H9 (cell line): ENCODE measurements around the gene IVNS1ABP. TPM values are rescaled to one million over a fixed set of nuclear protein-coding genes. Genes with fewer than 3 reads are reported as not detected.

Source experiments
- DNase-seq: peaks from one replicate; pipeline ENCODE4 v3.0.0-alpha.2; 2017
- H2AFZ ChIP-seq: one replicate; pipeline ENCODE4 v1.6.1; 2013; ENCODE audit warnings: mild to moderate bottlenecking, low read length, control low read depth, moderate library complexity
- H2AK5ac ChIP-seq: 2 replicates; pipeline ENCODE4 v1.6.1; 2013; ENCODE audit warnings: low read length, control low read depth, mixed read lengths; ENCODE audit not compliant: insufficient read length
- H2BK120ac ChIP-seq: one replicate; pipeline ENCODE4 v1.6.1; 2013; ENCODE audit warnings: low read depth, mild to moderate bottlenecking, low read length, control low read depth, inconsistent platforms; ENCODE audit not compliant: poor library complexity, severe bottlenecking
- H2BK12ac ChIP-seq: 2 replicates; pipeline ENCODE4 v1.6.1; 2013; ENCODE audit warnings: low read length, control low read depth, mixed read lengths, low read depth; ENCODE audit not compliant: insufficient read length
- H2BK15ac ChIP-seq: 2 replicates; pipeline ENCODE4 v1.6.1; 2013; ENCODE audit warnings: low read depth, low read length, control low read depth
- H2BK20ac ChIP-seq: one replicate; pipeline ENCODE4 v1.6.1; 2013; ENCODE audit warnings: low read depth, mild to moderate bottlenecking, low read length, control low read depth, inconsistent platforms; ENCODE audit not compliant: poor library complexity, severe bottlenecking
- H2BK5ac ChIP-seq: 2 replicates; pipeline ENCODE4 v1.6.1; 2013; ENCODE audit warnings: low read length, control low read depth, mixed read lengths; ENCODE audit not compliant: insufficient read length
- H3K14ac ChIP-seq: 2 replicates; pipeline ENCODE4 v1.6.1; 2013; ENCODE audit warnings: low read length, control low read depth; ENCODE audit not compliant: insufficient read depth
- H3K18ac ChIP-seq: 2 replicates; pipeline ENCODE4 v1.6.1; 2013; ENCODE audit warnings: low read depth, mild to moderate bottlenecking, mixed read lengths, low read length, control low read depth; ENCODE audit not compliant: insufficient read length
- H3K23ac ChIP-seq: 2 replicates; pipeline ENCODE4 v1.6.1; 2013; ENCODE audit warnings: low read length, control low read depth, mixed read lengths, low read depth; ENCODE audit not compliant: insufficient read length
- H3K23me2 ChIP-seq: 2 replicates; pipeline ENCODE4 v1.6.1; 2013; ENCODE audit warnings: low read depth, mild to moderate bottlenecking, mixed read lengths, low read length, control low read depth; ENCODE audit not compliant: insufficient read length, poor library complexity, severe bottlenecking
- H3K27ac ChIP-seq: 2 replicates; pipeline ENCODE4 v1.5.1; 2013; ENCODE audit warnings: low read length, control low read depth, mixed read lengths, low read depth; ENCODE audit not compliant: insufficient read length
- H3K27me3 ChIP-seq: 2 replicates; pipeline ENCODE4 v1.6.1; 2013; ENCODE audit warnings: low read length, control low read depth, inconsistent platforms; ENCODE audit not compliant: insufficient read depth
- H3K4ac ChIP-seq: 2 replicates; pipeline ENCODE4 v1.6.1; 2013; ENCODE audit warnings: low read depth, mild to moderate bottlenecking, control low read depth, inconsistent platforms, low read length, moderate library complexity
- H3K4me1 ChIP-seq: 2 replicates; pipeline ENCODE4 v1.6.1; 2013; ENCODE audit warnings: low read length, control low read depth, inconsistent platforms; ENCODE audit not compliant: insufficient read depth
- H3K4me2 ChIP-seq: 2 replicates; pipeline ENCODE4 v1.6.1; 2013; ENCODE audit warnings: low read length, control low read depth, mixed read lengths; ENCODE audit not compliant: insufficient read length, insufficient read depth
- H3K56ac ChIP-seq: 2 replicates; pipeline ENCODE4 v1.6.1; 2013; ENCODE audit warnings: low read depth, mild to moderate bottlenecking, mixed read lengths, low read length, control low read depth; ENCODE audit not compliant: insufficient read length
- H3K79me1 ChIP-seq: 2 replicates; pipeline ENCODE4 v1.6.1; 2013; ENCODE audit warnings: low read depth, mild to moderate bottlenecking, moderate library complexity, low read length, control low read depth, inconsistent platforms; ENCODE audit not compliant: insufficient read depth, poor library complexity, severe bottlenecking
- H3K79me2 ChIP-seq: 2 replicates; pipeline ENCODE4 v1.6.1; 2013; ENCODE audit warnings: low read length, control low read depth, inconsistent platforms; ENCODE audit not compliant: insufficient read depth
- H3K9ac ChIP-seq: 2 replicates; pipeline ENCODE4 v1.6.1; 2013; ENCODE audit warnings: low read length, control low read depth, mixed read lengths; ENCODE audit not compliant: insufficient read length; ENCODE audit errors: extremely low read depth
- H3K9me3 ChIP-seq: one replicate; pipeline ENCODE4 v1.6.1; 2013; ENCODE audit warnings: low read depth, low read length, inconsistent platforms; ENCODE audit not compliant: control insufficient read depth
- H3T11ph ChIP-seq: one replicate; pipeline ENCODE4 v1.6.1; 2013; ENCODE audit warnings: mild to moderate bottlenecking, low read length, control low read depth, inconsistent platforms
- H4K20me1 ChIP-seq: one replicate; pipeline ENCODE4 v1.6.1; 2013; ENCODE audit not compliant: control insufficient read depth, insufficient read length, insufficient read depth
- H4K5ac ChIP-seq: 2 replicates; pipeline ENCODE4 v1.6.1; 2013; ENCODE audit warnings: low read depth, mild to moderate bottlenecking, mixed read lengths, low read length, control low read depth; ENCODE audit not compliant: insufficient read length
- H4K8ac ChIP-seq: replicated peaks from 2 replicates; pipeline ENCODE4 v1.6.1; 2013; ENCODE audit warnings: low read length, control low read depth, mixed read lengths, low read depth; ENCODE audit not compliant: insufficient read length
- H4K91ac ChIP-seq: 2 replicates; pipeline ENCODE4 v1.6.1; 2013; ENCODE audit warnings: low read depth, mild to moderate bottlenecking, moderate library complexity, mixed read lengths, low read length, control low read depth; ENCODE audit not compliant: insufficient read length
- H3K27ac Mint-ChIP-seq, 3 experiments: 2 replicates in 2 of 3; 3 replicates in 1 of 3; pipeline ENCODE4 v1.8.0; 2020 to 2021; ENCODE audit warnings: mixed read lengths in 3 of 3, mild to moderate bottlenecking in 1 of 3, moderate library complexity in 1 of 3
- H3K27me3 Mint-ChIP-seq: 2 replicates; pipeline ENCODE4 v1.8.0; 2021; ENCODE audit warnings: low read depth, mild to moderate bottlenecking, moderate library complexity, mixed read lengths
- H3K36me3 Mint-ChIP-seq, 3 experiments: 2 replicates in 2 of 3; 3 replicates in 1 of 3; pipeline ENCODE4 v1.8.0; 2020 to 2021; ENCODE audit warnings: low read depth in 3 of 3, mixed read lengths in 3 of 3; ENCODE audit not compliant: insufficient read depth in 1 of 3
- H3K4me1 Mint-ChIP-seq, 2 experiments: 2 replicates each; pipeline ENCODE4 v1.8.0; 2020; ENCODE audit warnings: mixed read lengths in 2 of 2
- H3K4me3 Mint-ChIP-seq, 2 experiments: 2 replicates in 1 of 2; 3 replicates in 1 of 2; pipeline ENCODE4 v1.8.0; 2020 to 2021; ENCODE audit warnings: mild to moderate bottlenecking in 2 of 2, mixed read lengths in 2 of 2, moderate library complexity in 1 of 2
- H3K9me3 Mint-ChIP-seq, 2 experiments: 2 replicates in 1 of 2; 3 replicates in 1 of 2; pipeline ENCODE4 v1.8.0; 2020; ENCODE audit warnings: mild to moderate bottlenecking in 2 of 2, mixed read lengths in 2 of 2, moderate library complexity in 1 of 2
- WGBS: extraction: QIAGEN DNeasy Blood & Tissue Kit; methylation state at CpG from one replicate; pipeline ENCODE4 v1.1.7; 2013; ENCODE audit warnings: missing lambda C conversion rate, low lambda C conversion rate, mixed read lengths; ENCODE audit not compliant: insufficient read length; ENCODE audit errors: extremely low coverage; 5-methylcytosine and 5-hydroxymethylcytosine counted together
- total RNA-seq: library from RNA; stranded (reverse); gene quantifications from 2 replicates; pipeline ENCODE4 v1.2.1, GENCODE V29; 2021
- TF ChIP-seq, protein P1 (sequence below): fragments of 200-600 bp; sonication (generic); conservative IDR thresholded peaks from 3 replicates; pipeline ENCODE4 v1.8.0; 2021; ENCODE audit warnings: antibody characterized with exemption, mild to moderate bottlenecking

Gene IVNS1ABP
- total RNA-seq, 1 experiment from 2014 or later: 110 TPM

DNA sequence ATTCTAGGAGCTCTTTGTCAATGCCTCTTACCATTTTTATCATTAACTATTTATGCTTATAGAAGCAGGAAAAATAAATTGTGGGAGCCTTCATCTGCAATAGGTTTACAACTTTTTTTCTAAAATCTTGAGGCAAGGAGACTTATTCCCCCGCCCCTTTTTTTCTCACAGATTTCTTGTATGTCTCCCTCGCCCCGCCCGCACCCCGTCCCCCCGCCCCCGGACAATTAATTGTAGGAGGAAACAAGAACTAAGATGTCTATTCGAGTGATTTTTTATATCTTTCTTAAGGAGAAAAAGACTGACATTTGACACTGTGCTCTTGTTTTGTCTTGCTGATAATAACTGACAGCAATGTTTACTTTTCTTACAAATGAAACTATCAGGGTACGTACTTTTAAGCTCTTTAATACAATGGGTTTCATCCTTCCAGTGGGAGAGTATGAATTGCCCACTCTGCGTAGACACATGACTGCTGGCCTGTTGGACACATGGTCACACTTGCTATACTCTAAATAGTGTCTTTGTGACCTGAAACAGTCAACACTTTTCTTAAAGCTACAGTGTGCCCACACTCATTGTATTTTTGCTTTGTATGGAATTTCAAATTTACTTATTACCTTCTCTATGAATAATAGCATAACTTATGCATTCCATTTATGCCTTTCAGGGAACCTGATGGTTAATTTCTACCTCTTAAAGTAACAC, 1.5 kb upstream of the IVNS1ABP start:
- Mint-ChIP-seq H3K36me3 (peaks cover 10 to 27% (median 23%) of the 10 kb centered on the region in 3 experiments), H3K27ac (no peak overlapping the region), H3K4me1 (peaks cover 32 to 34% of the 10 kb centered on the region in 2 experiments), H3K27me3 (no peaks in the 10 kb centered on the region), H3K4me3 (peak overlapping the region; percentile 96 to 98; a peak in 4 of 5 replicates), H3K9me3 (peaks cover 2 to 9% of the 10 kb centered on the region in 2 experiments; a peak in 4 of 5 replicates)
- Histone ChIP-seq H2AK5ac (no peak overlapping the region), H2BK5ac (no peak overlapping the region), H4K20me1 (no peaks in the 10 kb centered on the region), H3K4me2 (no peak overlapping the region), H2BK12ac (no peak overlapping the region), H3K9ac (no peak overlapping the region), H3K14ac (no peak overlapping the region), H4K5ac (no peak overlapping the region), H4K91ac (no peak overlapping the region), H2AFZ (no peak overlapping the region), H3K79me2 (peaks cover 30% of the 10 kb centered on the region; the same call in 1 of the 2 replicates), H2BK20ac (no peak overlapping the region), H3K27me3 (no peaks in the 10 kb centered on the region), H3K18ac (no peak overlapping the region), H3K23me2 (peaks cover 3% of the 10 kb centered on the region), H3K56ac (no peak overlapping the region), H3K9me3 (no peaks in the 10 kb centered on the region), H3K23ac (no peak overlapping the region), H3K79me1 (no peaks in the 10 kb centered on the region), H2BK15ac (no peak overlapping the region), H4K8ac (no peak overlapping the region), H3T11ph (no peak overlapping the region), H3K4me1 (peaks cover 2% of the 10 kb centered on the region; the same call in 1 of the 2 replicates), H3K4ac (no peak overlapping the region), H2BK120ac (no peak overlapping the region), H3K27ac (no peak overlapping the region)
- TF ChIP-seq, protein P1, sequence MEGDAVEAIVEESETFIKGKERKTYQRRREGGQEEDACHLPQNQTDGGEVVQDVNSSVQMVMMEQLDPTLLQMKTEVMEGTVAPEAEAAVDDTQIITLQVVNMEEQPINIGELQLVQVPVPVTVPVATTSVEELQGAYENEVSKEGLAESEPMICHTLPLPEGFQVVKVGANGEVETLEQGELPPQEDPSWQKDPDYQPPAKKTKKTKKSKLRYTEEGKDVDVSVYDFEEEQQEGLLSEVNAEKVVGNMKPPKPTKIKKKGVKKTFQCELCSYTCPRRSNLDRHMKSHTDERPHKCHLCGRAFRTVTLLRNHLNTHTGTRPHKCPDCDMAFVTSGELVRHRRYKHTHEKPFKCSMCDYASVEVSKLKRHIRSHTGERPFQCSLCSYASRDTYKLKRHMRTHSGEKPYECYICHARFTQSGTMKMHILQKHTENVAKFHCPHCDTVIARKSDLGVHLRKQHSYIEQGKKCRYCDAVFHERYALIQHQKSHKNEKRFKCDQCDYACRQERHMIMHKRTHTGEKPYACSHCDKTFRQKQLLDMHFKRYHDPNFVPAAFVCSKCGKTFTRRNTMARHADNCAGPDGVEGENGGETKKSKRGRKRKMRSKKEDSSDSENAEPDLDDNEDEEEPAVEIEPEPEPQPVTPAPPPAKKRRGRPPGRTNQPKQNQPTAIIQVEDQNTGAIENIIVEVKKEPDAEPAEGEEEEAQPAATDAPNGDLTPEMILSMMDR: no peak
- WGBS: no CpG with 5 or more reads among the region's 10 CpGs
- no peak for DNase-seq
